ENCODE data around the gene REPS2.

- TF ChIP-seq, protein P1, sequence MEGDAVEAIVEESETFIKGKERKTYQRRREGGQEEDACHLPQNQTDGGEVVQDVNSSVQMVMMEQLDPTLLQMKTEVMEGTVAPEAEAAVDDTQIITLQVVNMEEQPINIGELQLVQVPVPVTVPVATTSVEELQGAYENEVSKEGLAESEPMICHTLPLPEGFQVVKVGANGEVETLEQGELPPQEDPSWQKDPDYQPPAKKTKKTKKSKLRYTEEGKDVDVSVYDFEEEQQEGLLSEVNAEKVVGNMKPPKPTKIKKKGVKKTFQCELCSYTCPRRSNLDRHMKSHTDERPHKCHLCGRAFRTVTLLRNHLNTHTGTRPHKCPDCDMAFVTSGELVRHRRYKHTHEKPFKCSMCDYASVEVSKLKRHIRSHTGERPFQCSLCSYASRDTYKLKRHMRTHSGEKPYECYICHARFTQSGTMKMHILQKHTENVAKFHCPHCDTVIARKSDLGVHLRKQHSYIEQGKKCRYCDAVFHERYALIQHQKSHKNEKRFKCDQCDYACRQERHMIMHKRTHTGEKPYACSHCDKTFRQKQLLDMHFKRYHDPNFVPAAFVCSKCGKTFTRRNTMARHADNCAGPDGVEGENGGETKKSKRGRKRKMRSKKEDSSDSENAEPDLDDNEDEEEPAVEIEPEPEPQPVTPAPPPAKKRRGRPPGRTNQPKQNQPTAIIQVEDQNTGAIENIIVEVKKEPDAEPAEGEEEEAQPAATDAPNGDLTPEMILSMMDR (conservative IDR thresholded peaks at IDR 0.05; ENCODE audit: low read length) = no peak
- TF ChIP-seq EZH2phosphoT487 (IDR thresholded peaks at IDR 0.05; ENCODE audit: borderline replicate concordance, low read depth, low read length) = no peak
Measured at GRCh38 chrX:17056868-17057608, 110.6 kb downstream of the REPS2 start.
